ENCODE data around the gene CXXC4. TPM values are rescaled to one million over a fixed set of nuclear protein-coding genes. Genes with fewer than 3 reads are reported as not detected.

Gene CXXC4
- polyA plus RNA-seq, 1 donor: 13.5 TPM

GRCh38 chr4:104421566-104421965, 73.1 kb downstream of the CXXC4 start:
- DNase-seq: no peak

DNA sequence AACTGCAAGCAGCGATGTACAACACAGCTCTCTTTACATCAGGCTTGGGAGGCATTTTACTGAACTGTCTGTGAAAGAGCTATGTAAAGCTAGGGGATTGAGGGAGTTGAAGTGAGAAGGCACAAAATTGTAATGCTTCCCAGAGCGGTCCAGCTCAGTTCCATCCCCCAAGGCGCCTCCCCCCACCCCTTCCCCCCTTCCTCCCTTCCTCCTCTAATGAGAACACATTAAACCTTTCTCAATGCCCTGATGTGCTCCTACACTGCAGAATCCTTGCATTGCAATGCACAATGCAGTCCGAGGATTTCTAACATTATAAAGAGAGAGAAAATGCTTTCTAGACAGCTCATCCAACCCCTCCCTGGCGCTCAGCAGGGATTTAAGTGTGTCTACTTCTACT, 73.9 kb downstream of the CXXC4 start:
- no peak for DNase-seq
